HFF-Myc (cell line): ENCODE results near the gene CUTC.
A peak's percentile ranks its signal among the peaks of the same experiment; 100 is the strongest.

Experiments used
- DNase-seq: peaks from one replicate; pipeline ENCODE4 v3.0.0-alpha.2; 2011; ENCODE audit warnings: low read depth; ENCODE audit errors: extremely low read depth
- H3K4me3 ChIP-seq: replicated peaks from 2 replicates; pipeline ENCODE4 v1.5.1; 2011; ENCODE audit warnings: low read depth, mild to moderate bottlenecking, control low read depth, low read length
- CTCF ChIP-seq: IDR thresholded peaks from 2 replicates; pipeline ENCODE4 v1.5.1; 2012; ENCODE audit warnings: mild to moderate bottlenecking, low read depth, low read length, control low read depth; ENCODE audit errors: missing control alignments

The CUTC gene

GRCh38 chr10:99768556-99768955 lies 36.5 kb downstream of the CUTC start:
- no peak for DNase-seq
- TF ChIP-seq CTCF = no peak
- H3K4me3 ChIP-seq = no peak overlapping the region

- H3K4me3 ChIP-seq = no peak overlapping the region
- no peak for DNase-seq
- no peak for TF ChIP-seq CTCF
These were observed 37.7 kb downstream of the CUTC start for GRCh38 chr10:99769706-99770105.

GRCh38 chr10:99770408-99771045 lies 38.5 kb downstream of the CUTC start:
- H3K4me3 ChIP-seq = no peak overlapping the region
- no peak for TF ChIP-seq CTCF
- no peak for DNase-seq

GRCh38 chr10:99775850-99776249 lies 43.8 kb downstream of the CUTC start:
- no peak for DNase-seq
- no peak overlapping the region for H3K4me3 ChIP-seq
- TF ChIP-seq CTCF = no peak

- no peak for TF ChIP-seq CTCF
- DNase-seq = no peak
These were observed 46.1 kb downstream of the CUTC start for GRCh38 chr10:99777918-99778714.

GRCh38 chr10:99779335-99779734 lies 47.3 kb downstream of the CUTC start:
- no peak for TF ChIP-seq CTCF
- H3K4me3 ChIP-seq = peak overlapping the region; percentile 4; the same call in 1 of the 2 replicates
- peak; percentile 83 for DNase-seq

More at GRCh38 chr10:99777918-99778714, 46.1 kb downstream of the CUTC start:
- no peak overlapping the region for H3K4me3 ChIP-seq
